Immature natural killer cell (primary cell): ENCODE data around the gene RNF19B. TPM values are rescaled to one million over a fixed set of nuclear protein-coding genes. Genes with fewer than 3 reads are reported as not detected.
A peak's percentile ranks its signal among the peaks of the same experiment; 100 is the strongest.

Experiments
- DNase-seq, 3 donors: peaks; one replicate each; pipeline ENCODE4 v3.0.0; 2022; ENCODE audit warnings: mixed read lengths in 1 of 3
- H3K27ac Mint-ChIP-seq, 6 donors: one replicate each; pipeline ENCODE4 v1.8.0; 2020; ENCODE audit warnings: mixed read lengths in 6 of 6, mild to moderate bottlenecking in 5 of 6, inconsistent platforms in 4 of 6, moderate library complexity in 3 of 6
- H3K27me3 Mint-ChIP-seq, 3 donors: one replicate each; pipeline ENCODE4 v1.8.0; 2020 to 2021; ENCODE audit warnings: low read depth in 3 of 3, mild to moderate bottlenecking in 3 of 3, mixed read lengths in 3 of 3, moderate library complexity in 3 of 3, inconsistent platforms in 1 of 3
- H3K36me3 Mint-ChIP-seq, 3 donors: one replicate each; pipeline ENCODE4 v1.8.0; 2020; ENCODE audit warnings: mixed read lengths in 3 of 3, inconsistent platforms in 2 of 3, mild to moderate bottlenecking in 2 of 3
- H3K4me1 Mint-ChIP-seq, 2 donors: one replicate each; pipeline ENCODE4 v1.8.0; 2020; ENCODE audit warnings: inconsistent platforms in 2 of 2, mild to moderate bottlenecking in 2 of 2, mixed read lengths in 2 of 2, moderate library complexity in 1 of 2
- H3K4me3 Mint-ChIP-seq, 5 donors: one replicate each; pipeline ENCODE4 v1.8.0; 2020; ENCODE audit warnings: mild to moderate bottlenecking in 5 of 5, mixed read lengths in 5 of 5, inconsistent platforms in 3 of 5, moderate library complexity in 3 of 5
- H3K9me3 Mint-ChIP-seq, 6 donors: one replicate each; pipeline ENCODE4 v1.8.0; 2020; ENCODE audit warnings: mild to moderate bottlenecking in 6 of 6, mixed read lengths in 6 of 6, inconsistent platforms in 4 of 6, moderate library complexity in 3 of 6
- polyA plus RNA-seq, 3 donors: library from polyadenylated mRNA; unstranded; fragments of 300-500 nt; fragmentation: Illumina TruSeq; gene quantifications; one replicate each; pipeline ENCODE4 v1.2.3, GENCODE V29; 2021

RNF19B gene
- polyA plus RNA-seq, 3 donors from 2014 or later, result 1.0 to 3.2 (median 2.8) TPM

GRCh38 chr1:32903991-32904785 lies 60.4 kb downstream of the RNF19B start:
- Mint-ChIP-seq H3K4me3 (peak overlapping the region in 1 of 5 donors; percentile 53), H3K27ac (no peak overlapping the region), H3K4me1 (peaks cover 11 to 14% of the 10 kb centered on the region in 2 donors), H3K9me3 (peaks cover 0 to 5% (median 0%) of the 10 kb centered on the region in 6 donors), H3K36me3 (no peaks in the 10 kb centered on the region), H3K27me3 (peaks cover 7 to 13% (median 13%) of the 10 kb centered on the region in 3 donors)
- no peak for DNase-seq

GRCh38 chr1:32902535-32902920 lies 62.1 kb downstream of the RNF19B start:
- Mint-ChIP-seq H3K4me3 (peak overlapping the region; percentile 9 to 80 (median 74)), H3K27me3 (peaks cover 7 to 13% (median 10%) of the 10 kb centered on the region in 3 donors), H3K9me3 (peaks cover 0 to 5% (median 0%) of the 10 kb centered on the region in 6 donors), H3K4me1 (peaks cover 11 to 14% of the 10 kb centered on the region in 2 donors), H3K36me3 (no peaks in the 10 kb centered on the region), H3K27ac (no peak overlapping the region)
- DNase-seq, result no peak

GRCh38 chr1:32901823-32902534 lies 62.6 kb downstream of the RNF19B start:
- H3K4me3 Mint-ChIP-seq, result peak overlapping the region; percentile 76 to 80 (median 79)
- H3K27ac Mint-ChIP-seq, result no peak overlapping the region
- peaks cover 7 to 19% (median 10%) of the 10 kb centered on the region in 3 donors for H3K27me3 Mint-ChIP-seq
- peaks cover 11 to 14% of the 10 kb centered on the region in 2 donors for H3K4me1 Mint-ChIP-seq
- DNase-seq, result no peak
- peaks cover 0 to 5% (median 0%) of the 10 kb centered on the region in 6 donors for H3K9me3 Mint-ChIP-seq
- no peaks in the 10 kb centered on the region for H3K36me3 Mint-ChIP-seq

- Mint-ChIP-seq H3K4me1 (peaks cover 11 to 14% of the 10 kb centered on the region in 2 donors), H3K36me3 (no peaks in the 10 kb centered on the region), H3K4me3 (peak within 1 kb of the TSS; percentile 76 to 80 (median 79)), H3K9me3 (peaks cover 0 to 5% (median 0%) of the 10 kb centered on the region in 6 donors), H3K27ac (no peak within 1 kb of the TSS), H3K27me3 (peaks cover 7 to 19% (median 10%) of the 10 kb centered on the region in 3 donors)
- DNase-seq, result peak in 2 of 3 donors; percentile 14 to 15
Measured at GRCh38 chr1:32900956-32901822, 63.4 kb downstream of the RNF19B start, which contains the start of gene TMEM54. Gene TMEM54 (minus strand): TSS chr1:32901389. CDS start chr1:32901238, 151 bp downstream.

GRCh38 chr1:32900371-32900955 lies 64.1 kb downstream of the RNF19B start:
- Mint-ChIP-seq H3K4me1 (peaks cover 11 to 14% of the 10 kb centered on the region in 2 donors), H3K27me3 (peaks cover 7 to 16% (median 14%) of the 10 kb centered on the region in 3 donors), H3K36me3 (no peaks in the 10 kb centered on the region), H3K9me3 (peaks cover 0 to 5% (median 0%) of the 10 kb centered on the region in 6 donors), H3K27ac (no peak overlapping the region), H3K4me3 (peak overlapping the region; percentile 58 to 70 (median 63))
- no peak for DNase-seq

GRCh38 chr1:32899586-32900296 lies 64.9 kb downstream of the RNF19B start:
- peaks cover 0 to 5% (median 0%) of the 10 kb centered on the region in 6 donors for H3K9me3 Mint-ChIP-seq
- peaks cover 11 to 14% of the 10 kb centered on the region in 2 donors for H3K4me1 Mint-ChIP-seq
- H3K4me3 Mint-ChIP-seq, result peak overlapping the region in 4 of 5 donors; percentile 17 to 70 (median 46)
- H3K27ac Mint-ChIP-seq, result no peak overlapping the region
- peaks cover 7 to 14% (median 14%) of the 10 kb centered on the region in 3 donors for H3K27me3 Mint-ChIP-seq
- DNase-seq, result no peak
- no peaks in the 10 kb centered on the region for H3K36me3 Mint-ChIP-seq

- no peak for DNase-seq
- peaks cover 11 to 14% of the 10 kb centered on the region in 2 donors for H3K4me1 Mint-ChIP-seq
- H3K27me3 Mint-ChIP-seq, result peaks cover 4 to 14% (median 12%) of the 10 kb centered on the region in 3 donors
- peak overlapping the region in 3 of 5 donors; percentile 14 to 40 (median 24) for H3K4me3 Mint-ChIP-seq
- H3K36me3 Mint-ChIP-seq, result no peaks in the 10 kb centered on the region
- no peak overlapping the region for H3K27ac Mint-ChIP-seq
- peaks cover 0 to 5% (median 0%) of the 10 kb centered on the region in 6 donors for H3K9me3 Mint-ChIP-seq
Measured at GRCh38 chr1:32898958-32899357, 65.7 kb downstream of the RNF19B start.

GRCh38 chr1:32898056-32898455 lies 66.6 kb downstream of the RNF19B start:
- H3K9me3 Mint-ChIP-seq, result peaks cover 0 to 5% (median 0%) of the 10 kb centered on the region in 6 donors
- no peak for DNase-seq
- H3K36me3 Mint-ChIP-seq, result no peaks in the 10 kb centered on the region
- H3K27ac Mint-ChIP-seq, result no peak overlapping the region
- peaks cover 11 to 14% of the 10 kb centered on the region in 2 donors for H3K4me1 Mint-ChIP-seq
- no peak overlapping the region for H3K4me3 Mint-ChIP-seq
- peaks cover 8 to 12% (median 12%) of the 10 kb centered on the region in 3 donors for H3K27me3 Mint-ChIP-seq

- Mint-ChIP-seq H3K4me1 (peaks cover 12 to 13% of the 10 kb centered on the region in 2 donors), H3K36me3 (no peaks in the 10 kb centered on the region), H3K4me3 (no peak overlapping the region), H3K27me3 (peaks cover 12 to 14% (median 12%) of the 10 kb centered on the region in 3 donors), H3K27ac (no peak overlapping the region), H3K9me3 (peaks cover 0 to 2% (median 0%) of the 10 kb centered on the region in 6 donors)
- no peak for DNase-seq
Measured at GRCh38 chr1:32897082-32898049, 67.2 kb downstream of the RNF19B start.

GRCh38 chr1:32896451-32896850 lies 68.2 kb downstream of the RNF19B start:
- H3K4me1 Mint-ChIP-seq, result peaks cover 11 to 12% of the 10 kb centered on the region in 2 donors

GRCh38 chr1:32895325-32896215 lies 69.0 kb downstream of the RNF19B start:
- peaks cover 12 to 25% (median 16%) of the 10 kb centered on the region in 3 donors for H3K27me3 Mint-ChIP-seq
- no peak for DNase-seq
- H3K9me3 Mint-ChIP-seq, result no peaks in the 10 kb centered on the region
- H3K4me1 Mint-ChIP-seq, result peaks cover 9 to 10% of the 10 kb centered on the region in 2 donors
- H3K27ac Mint-ChIP-seq, result no peak overlapping the region
- peak overlapping the region in 1 of 5 donors; percentile 34 for H3K4me3 Mint-ChIP-seq
- no peaks in the 10 kb centered on the region for H3K36me3 Mint-ChIP-seq

More at GRCh38 chr1:32896451-32896850, 68.2 kb downstream of the RNF19B start:
- no peak for DNase-seq
- H3K36me3 Mint-ChIP-seq, result no peaks in the 10 kb centered on the region
- H3K9me3 Mint-ChIP-seq, result no peaks in the 10 kb centered on the region
- no peak overlapping the region for H3K27ac Mint-ChIP-seq
- H3K4me3 Mint-ChIP-seq, result no peak overlapping the region
- H3K27me3 Mint-ChIP-seq, result peaks cover 10 to 20% (median 16%) of the 10 kb centered on the region in 3 donors
